Lung (tissue), 12 donors: ENCODE results near the gene CDC73. TPM values are rescaled to one million over a fixed set of nuclear protein-coding genes. Genes with fewer than 3 reads are reported as not detected.

Experiments used
- ATAC-seq: fragments of 200-7000 bp; cut with Tn5 transposase; one replicate; pipeline ENCODE4 v1.9.1; 2020; ENCODE audit warnings: moderate number of reproducible peaks; ENCODE audit not compliant: insufficient read depth, low FRiP score
- DNase-seq, 3 donors: peaks; one replicate each; pipeline ENCODE4 v3.0.0-alpha.2; 2013 to 2017
- H3K27ac ChIP-seq, 2 donors: one replicate each; pipeline ENCODE4 v1.5.1; 2013; ENCODE audit warnings: mild to moderate bottlenecking in 2 of 2, moderate library complexity in 2 of 2, control low read depth in 1 of 2, inconsistent platforms in 1 of 2, low read depth in 1 of 2, low read length in 1 of 2
- H3K27me3 ChIP-seq, 3 donors: one replicate each; pipeline ENCODE4 v1.5.1; 2013; ENCODE audit warnings: low read length in 2 of 3; ENCODE audit not compliant: control insufficient read depth in 3 of 3, insufficient read depth in 3 of 3
- H3K36me3 ChIP-seq, 4 donors: one replicate each; pipeline ENCODE4 v1.5.1; 2013; ENCODE audit warnings: low read length in 4 of 4, mild to moderate bottlenecking in 1 of 4, moderate library complexity in 1 of 4; ENCODE audit not compliant: control insufficient read depth in 4 of 4, insufficient read depth in 4 of 4
- H3K4me1 ChIP-seq, 5 donors: one replicate each; pipeline ENCODE4 v1.5.1; 2013; ENCODE audit warnings: low read length in 5 of 5, mild to moderate bottlenecking in 2 of 5, moderate library complexity in 1 of 5; ENCODE audit not compliant: control insufficient read depth in 5 of 5, insufficient read depth in 5 of 5
- H3K4me3 ChIP-seq: one replicate; pipeline ENCODE4 v1.5.1; 2013; ENCODE audit warnings: mild to moderate bottlenecking, control low read depth, moderate library complexity
- H3K9ac ChIP-seq, 2 donors: one replicate each; pipeline ENCODE4 v1.5.1; 2013; ENCODE audit warnings: low read length in 2 of 2, control low read depth in 1 of 2; ENCODE audit not compliant: insufficient read depth in 1 of 2
- H3K9me3 ChIP-seq, 4 donors: one replicate each; pipeline ENCODE4 v1.5.1; 2013; ENCODE audit warnings: low read length in 3 of 4, mild to moderate bottlenecking in 1 of 4, moderate library complexity in 1 of 4; ENCODE audit not compliant: control insufficient read depth in 4 of 4, insufficient read depth in 3 of 4
- CTCF ChIP-seq: IDR thresholded peaks from 2 replicates; pipeline ENCODE4 v1.5.1; 2012; ENCODE audit warnings: mild to moderate bottlenecking; ENCODE audit errors: control extremely low read depth, extremely low read depth
- WGBS, 2 donors: extraction: QIAGEN DNeasy Blood & Tissue Kit; methylation state at CpG; one replicate each; pipeline ENCODE4 v1.1.7; 2013; 5-methylcytosine and 5-hydroxymethylcytosine counted together
- polyA plus RNA-seq, 2 donors: library from polyadenylated mRNA; stranded (reverse); fragments of 200-250 nt; gene quantifications; one replicate each; pipeline ENCODE4 v1.2.1, GENCODE V29; 2013
- total RNA-seq, 2 donors: library from RNA; depleted of rRNA in 1 of 2; stranded (reverse); fragments of >200 nt in 1 of 2; gene quantifications; one replicate each; pipeline ENCODE4 v1.2.1, GENCODE V29; 2014 to 2021
- donor health status: control.
- donor health status: control.
- donor health status: Bipolar disorder and iron deficiency.
- donor health status: healthy.
- donor health status: DM: yes; HTN: yes; CAD: no.

Gene CDC73
- total and polyA plus RNA-seq, 4 donors, result 7.8 to 64.2 (median 34.5) TPM

GRCh38 chr1:193241132-193241827, 119.4 kb downstream of the CDC73 start:
- ATAC-seq (no peak), DNase-seq (no peak)
- Histone ChIP-seq H3K9me3 (no peaks in the 10 kb centered on the region), H3K27me3 (no peaks in the 10 kb centered on the region), H3K4me1 (no peaks in the 10 kb centered on the region), H3K27ac (no peak overlapping the region), H3K4me3 (no peak overlapping the region), H3K9ac (no peak overlapping the region), H3K36me3 (peaks cover 5 to 22% (median 11%) of the 10 kb centered on the region in 4 donors)
- no peak for TF ChIP-seq CTCF
- WGBS, 2 donors, result 93% methylated on average over 7 of the region's 7 CpGs

GRCh38 chr1:193242000-193242399, 120.2 kb downstream of the CDC73 start:
- ATAC-seq, result no peak
- no peak overlapping the region for H3K9ac ChIP-seq
- no peak overlapping the region for H3K4me3 ChIP-seq
- 99 to 100% methylated on average over 4 of the region's 4 CpGs for WGBS, 2 donors
- no peak for DNase-seq
- no peaks in the 10 kb centered on the region for H3K27me3 ChIP-seq
- no peak overlapping the region for H3K27ac ChIP-seq
- peaks cover 0 to 2% (median 0%) of the 10 kb centered on the region in 4 donors for H3K9me3 ChIP-seq
- no peaks in the 10 kb centered on the region for H3K4me1 ChIP-seq
- peaks cover 4 to 25% (median 11%) of the 10 kb centered on the region in 4 donors for H3K36me3 ChIP-seq
- no peak for TF ChIP-seq CTCF

- WGBS, 2 donors, result 99% methylated on average over 7 of the region's 7 CpGs
- H3K36me3 ChIP-seq, result peaks cover 1 to 38% (median 25%) of the 10 kb centered on the region in 4 donors
- no peak for TF ChIP-seq CTCF
Observed at GRCh38 chr1:193249187-193249586, 127.4 kb downstream of the CDC73 start.

GRCh38 chr1:193251950-193252349, 130.1 kb downstream of the CDC73 start:
- DNase-seq (no peak), ATAC-seq (no peak)
- Histone ChIP-seq H3K36me3 (peaks cover 1 to 32% (median 21%) of the 10 kb centered on the region in 4 donors), H3K27ac (no peak overlapping the region), H3K9me3 (peaks cover 0 to 9% (median 3%) of the 10 kb centered on the region in 4 donors), H3K4me3 (no peak overlapping the region), H3K9ac (no peak overlapping the region), H3K4me1 (no peaks in the 10 kb centered on the region), H3K27me3 (no peaks in the 10 kb centered on the region)
- 84 to 91% methylated on average over 2 of the region's 2 CpGs for WGBS, 2 donors
- TF ChIP-seq CTCF, result no peak

More at GRCh38 chr1:193249187-193249586, 127.4 kb downstream of the CDC73 start:
- H3K9me3 ChIP-seq, result peaks cover 0 to 9% (median 4%) of the 10 kb centered on the region in 4 donors
- H3K9ac ChIP-seq, result no peak overlapping the region
- ATAC-seq (no peak), DNase-seq (no peak)
- H3K4me3 ChIP-seq, result no peak overlapping the region
- H3K4me1 ChIP-seq, result no peaks in the 10 kb centered on the region
- no peaks in the 10 kb centered on the region for H3K27me3 ChIP-seq
- no peak overlapping the region for H3K27ac ChIP-seq
